ENCODE data around the gene GNAL.

GNAL gene

DNA sequence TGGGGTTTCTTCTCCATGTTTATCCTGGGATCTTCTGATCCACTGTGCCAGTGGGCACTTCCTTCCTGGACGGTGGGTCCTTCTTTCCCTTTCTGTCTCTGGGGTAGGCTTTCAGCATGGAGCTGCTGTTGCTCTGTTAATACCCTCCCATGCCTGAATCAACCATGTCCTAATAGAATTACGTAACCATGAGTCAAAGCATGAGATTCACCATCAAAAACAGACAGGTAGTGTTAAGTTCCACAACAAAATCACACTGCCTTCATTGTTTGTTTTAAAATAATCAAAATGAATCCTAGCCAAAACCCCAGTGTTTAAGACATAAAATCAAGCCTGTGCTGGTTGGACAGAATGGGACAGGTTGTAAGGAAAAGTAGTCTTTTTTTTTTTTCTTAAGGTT is 37.5 kb downstream of the GNAL start:
- no peak for DNase-seq (ENCODE audit: low spot score)

DNA sequence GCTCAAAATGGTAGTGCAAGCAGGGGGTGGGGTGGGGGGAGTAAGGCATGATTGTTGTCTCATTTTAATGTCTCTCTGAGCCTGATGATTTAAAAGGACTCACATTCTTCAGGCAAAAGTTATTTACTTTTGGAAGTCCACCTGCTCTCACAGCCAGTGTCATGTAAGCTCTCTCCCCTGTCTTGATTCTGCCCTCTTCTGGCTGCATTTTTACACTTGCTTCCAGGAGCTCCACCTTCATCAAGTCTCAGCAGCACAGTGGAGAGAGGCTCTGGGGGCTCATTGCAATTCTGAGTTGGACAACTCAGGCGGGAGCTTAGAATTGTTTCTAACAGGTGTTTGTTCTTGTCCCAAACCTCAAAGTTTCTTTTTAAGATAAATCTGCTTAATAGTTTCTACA is 39.2 kb downstream of the GNAL start:
- DNase-seq (ENCODE audit: low spot score), result peak; percentile 66

DNA sequence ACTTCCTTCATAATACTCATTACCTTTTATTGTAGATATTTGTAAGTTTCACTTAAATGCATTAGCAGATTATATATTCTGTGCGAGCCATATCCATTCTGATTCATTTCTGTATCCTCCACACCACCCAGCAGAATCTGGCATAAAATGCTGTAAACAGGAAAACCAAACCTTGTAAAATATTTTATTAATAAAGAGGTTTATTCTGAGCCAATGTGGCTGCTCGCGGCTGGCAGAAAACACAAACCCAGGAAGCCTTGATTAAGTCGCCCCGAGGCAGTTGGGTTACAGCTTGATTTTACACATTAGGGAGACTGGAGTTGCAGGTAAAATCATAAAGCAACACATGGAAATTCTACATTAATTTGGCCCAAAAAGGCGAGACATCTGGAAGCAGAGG is 40.5 kb downstream of the GNAL start:
- DNase-seq (ENCODE audit: low spot score), result no peak

DNA sequence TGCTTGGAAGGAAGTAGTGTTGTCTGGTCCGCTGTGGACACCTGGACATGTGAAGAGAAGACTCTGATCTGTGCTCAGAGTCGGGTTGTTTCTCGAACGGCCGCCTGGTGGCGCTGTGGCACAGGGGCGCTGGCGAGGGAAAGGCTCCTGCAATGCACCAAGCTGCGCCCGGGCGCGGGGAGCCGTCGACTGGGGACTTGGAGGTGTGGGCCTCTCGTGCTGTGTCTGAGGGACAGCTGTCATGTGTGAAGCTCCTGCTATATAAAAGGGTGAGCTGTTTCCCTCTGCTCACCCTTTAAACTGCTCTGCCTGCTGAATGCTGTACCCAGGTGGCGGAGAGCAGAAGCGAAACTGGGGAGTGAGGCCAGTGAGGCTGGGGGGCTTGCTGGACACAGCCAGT is 44.0 kb downstream of the GNAL start:
- peak; percentile 91 for DNase-seq (ENCODE audit: low spot score)

DNA sequence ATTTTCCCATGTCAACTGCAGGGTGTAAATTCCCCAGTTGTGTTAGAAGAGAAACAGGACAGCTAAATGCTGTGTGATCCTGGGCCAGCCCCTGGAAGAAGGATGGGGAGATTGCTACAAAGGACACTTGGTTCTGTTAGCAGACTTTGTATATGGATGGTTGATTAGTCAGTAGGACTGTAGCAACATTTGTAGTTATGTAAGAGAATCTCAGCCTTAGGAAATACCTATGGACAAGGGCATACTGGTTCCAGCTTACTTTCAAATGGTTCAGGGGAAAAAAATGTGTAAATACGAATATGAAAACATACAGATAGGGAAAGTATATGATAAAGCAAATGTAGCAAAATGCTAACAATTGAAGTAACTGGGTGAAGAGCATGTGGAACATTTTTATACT is 47.6 kb downstream of the GNAL start:
- DNase-seq (ENCODE audit: low spot score), result no peak

DNA sequence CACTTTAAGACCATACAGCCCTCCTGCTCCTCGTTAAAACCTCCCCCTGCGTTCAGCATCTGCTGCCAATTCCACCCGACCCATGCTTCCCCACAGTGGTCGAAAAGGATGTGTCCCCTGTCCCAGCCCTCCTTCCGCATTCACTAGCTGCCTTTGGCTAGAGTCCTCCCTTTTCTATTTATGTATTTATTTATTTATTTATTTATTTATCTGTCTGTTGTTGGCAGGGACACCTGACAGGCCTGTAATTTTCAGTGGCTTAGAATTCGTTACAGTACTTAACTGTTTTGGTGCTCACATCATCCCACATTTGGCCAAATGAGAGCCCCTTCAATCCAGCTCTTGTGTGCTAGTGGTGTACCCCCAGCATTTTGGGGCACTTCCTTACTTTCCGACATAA is 50.8 kb downstream of the GNAL start:
- DNase-seq (ENCODE audit: low spot score), result no peak

DNA sequence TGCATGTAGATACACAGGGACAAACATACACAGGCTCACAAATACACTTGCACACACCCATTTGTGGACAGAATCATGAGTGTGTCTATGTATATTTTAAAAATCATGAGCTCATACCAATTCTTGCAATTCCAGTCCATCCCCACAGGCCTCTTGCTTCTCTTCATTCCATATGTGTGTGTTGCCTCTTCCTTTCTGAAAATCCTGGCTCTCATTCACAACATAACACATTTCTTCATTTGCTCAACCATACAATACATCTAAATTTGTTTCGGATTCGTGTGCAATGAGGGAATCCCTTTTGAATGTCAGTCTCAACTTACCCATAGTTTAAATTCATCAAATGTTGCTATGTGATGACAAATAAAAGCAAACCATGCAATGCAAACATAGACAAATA is 51.4 kb downstream of the GNAL start:
- DNase-seq (ENCODE audit: low spot score), result no peak

DNA sequence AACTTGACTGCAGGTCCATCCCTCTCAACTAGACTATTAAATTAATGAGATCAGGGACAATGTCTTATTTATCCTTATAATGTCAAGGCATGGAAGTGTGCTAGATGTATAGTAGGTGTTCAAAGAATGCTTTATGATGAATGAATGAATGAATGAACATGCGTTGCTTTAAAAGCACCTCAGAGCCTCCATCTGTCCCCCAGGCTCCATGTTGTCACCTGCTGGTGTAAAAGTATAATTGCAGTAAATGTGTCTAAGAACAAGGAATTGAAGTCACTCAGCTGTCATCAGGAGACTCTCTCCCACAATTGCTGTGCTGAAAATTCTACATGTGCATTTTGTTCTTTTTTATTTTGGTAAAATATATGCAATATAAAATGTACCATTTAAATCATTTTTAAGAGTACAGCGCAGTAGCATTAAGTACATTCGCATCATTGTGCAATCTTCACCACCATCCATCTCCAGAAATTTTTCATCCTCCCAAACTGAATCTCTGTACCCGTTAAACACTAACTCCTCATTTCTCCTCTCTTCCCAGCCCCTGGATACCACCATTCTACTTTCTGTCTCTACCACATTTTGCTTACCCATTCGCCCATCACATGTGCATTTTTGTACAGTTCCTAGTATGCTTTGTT is 52.6 kb downstream of the GNAL start:
- peak; percentile 94 for DNase-seq (ENCODE audit: low spot score)

DNA sequence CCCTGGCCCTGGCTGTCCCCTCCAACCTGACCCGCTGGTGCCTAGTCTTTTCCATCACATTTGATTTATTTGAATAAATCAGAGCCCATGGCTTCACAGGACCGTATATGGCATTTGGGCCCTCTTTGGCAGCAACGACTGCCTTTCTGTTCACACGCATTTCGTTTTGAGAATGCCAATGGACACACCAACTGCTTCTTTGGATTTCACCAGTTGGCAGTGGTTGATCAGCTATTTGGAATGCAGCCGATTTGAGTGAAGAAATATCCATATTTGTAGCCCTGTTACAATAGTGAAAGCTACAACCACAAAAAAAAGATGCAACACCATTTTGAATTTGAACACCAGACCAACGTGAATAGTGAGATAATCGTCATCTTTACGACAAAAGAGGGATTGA is 56.5 kb downstream of the GNAL start:
- DNase-seq (ENCODE audit: low spot score), result no peak

DNA sequence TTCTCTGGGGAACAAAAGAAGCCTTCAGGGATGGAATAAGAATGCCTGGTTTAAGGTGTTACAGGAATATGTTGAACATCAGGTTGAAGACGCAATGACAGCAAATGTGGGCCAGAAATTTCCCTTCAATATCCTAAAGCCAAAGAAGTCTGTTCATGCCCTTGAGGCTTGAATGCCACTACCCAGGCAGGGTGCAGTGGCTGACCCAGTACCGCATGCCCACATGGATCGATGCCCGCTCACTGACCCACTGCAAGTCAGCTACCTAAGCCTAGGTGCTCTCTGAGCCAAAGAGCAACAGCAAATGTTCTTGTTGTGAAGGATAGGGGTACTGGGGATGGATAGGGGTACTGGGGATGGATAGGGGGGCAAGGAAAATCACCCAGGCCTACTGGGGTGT is 58.2 kb downstream of the GNAL start:
- no peak for DNase-seq (ENCODE audit: low spot score)

DNA sequence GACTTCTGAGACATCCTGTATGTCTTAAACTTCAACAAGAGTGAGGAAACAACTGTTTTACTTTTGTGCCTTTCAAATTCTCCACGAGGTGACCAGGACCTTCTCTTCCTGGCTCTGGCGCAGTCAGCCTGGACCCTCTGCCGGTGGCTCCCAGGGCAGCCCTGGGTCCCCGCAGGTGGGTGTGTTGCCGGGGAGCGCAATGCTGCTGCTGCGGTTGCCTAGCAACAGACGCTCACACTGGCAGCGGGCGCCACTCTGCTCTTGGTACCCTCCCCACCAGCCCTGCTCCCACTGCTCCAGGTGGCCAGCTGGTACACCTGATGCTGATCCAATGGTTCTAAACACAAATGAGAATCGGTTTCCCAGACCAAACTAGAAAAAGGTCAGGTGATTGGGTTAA is 58.7 kb downstream of the GNAL start:
- no peak for DNase-seq (ENCODE audit: low spot score)

DNA sequence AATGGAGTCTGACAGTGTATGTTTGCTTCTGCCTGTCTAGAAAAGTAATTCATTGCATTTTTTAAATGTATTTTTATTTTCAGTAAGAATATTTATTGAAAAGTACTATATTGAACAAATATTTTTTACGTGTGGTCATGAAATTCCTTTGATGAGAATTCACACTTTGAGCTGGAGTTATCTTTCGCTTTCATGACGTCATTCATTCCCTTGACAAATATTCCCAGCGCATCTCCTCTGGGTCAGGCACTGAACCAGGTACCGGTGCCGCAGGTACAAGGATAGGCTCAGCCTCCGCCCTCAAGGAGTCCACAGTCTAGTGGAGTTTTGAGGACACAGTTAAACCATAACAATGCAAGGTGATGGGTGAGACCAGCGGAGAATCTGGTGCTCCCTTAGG is 60.2 kb downstream of the GNAL start:
- no peak for DNase-seq (ENCODE audit: low spot score)

DNA sequence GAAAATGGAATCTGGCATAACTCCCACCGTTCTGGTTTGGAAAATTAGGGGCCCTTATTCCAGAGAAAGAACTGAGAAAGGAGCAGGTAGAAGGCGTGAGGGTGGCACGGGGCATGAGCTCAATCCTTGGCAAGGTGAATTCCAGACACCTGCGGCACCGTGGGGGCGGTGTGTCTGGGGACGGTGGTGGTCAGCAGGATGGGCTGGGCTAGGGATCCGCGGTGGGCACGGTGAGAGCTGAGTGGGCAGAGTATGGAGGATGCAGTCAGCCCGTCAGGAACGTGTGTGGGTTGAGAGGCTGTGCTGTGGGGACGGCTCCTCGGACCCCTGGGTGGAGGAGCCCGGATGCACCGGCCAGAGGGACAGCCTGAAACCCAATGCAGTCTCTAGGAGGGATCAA is 61.1 kb downstream of the GNAL start:
- no peak for DNase-seq (ENCODE audit: low spot score)

DNA sequence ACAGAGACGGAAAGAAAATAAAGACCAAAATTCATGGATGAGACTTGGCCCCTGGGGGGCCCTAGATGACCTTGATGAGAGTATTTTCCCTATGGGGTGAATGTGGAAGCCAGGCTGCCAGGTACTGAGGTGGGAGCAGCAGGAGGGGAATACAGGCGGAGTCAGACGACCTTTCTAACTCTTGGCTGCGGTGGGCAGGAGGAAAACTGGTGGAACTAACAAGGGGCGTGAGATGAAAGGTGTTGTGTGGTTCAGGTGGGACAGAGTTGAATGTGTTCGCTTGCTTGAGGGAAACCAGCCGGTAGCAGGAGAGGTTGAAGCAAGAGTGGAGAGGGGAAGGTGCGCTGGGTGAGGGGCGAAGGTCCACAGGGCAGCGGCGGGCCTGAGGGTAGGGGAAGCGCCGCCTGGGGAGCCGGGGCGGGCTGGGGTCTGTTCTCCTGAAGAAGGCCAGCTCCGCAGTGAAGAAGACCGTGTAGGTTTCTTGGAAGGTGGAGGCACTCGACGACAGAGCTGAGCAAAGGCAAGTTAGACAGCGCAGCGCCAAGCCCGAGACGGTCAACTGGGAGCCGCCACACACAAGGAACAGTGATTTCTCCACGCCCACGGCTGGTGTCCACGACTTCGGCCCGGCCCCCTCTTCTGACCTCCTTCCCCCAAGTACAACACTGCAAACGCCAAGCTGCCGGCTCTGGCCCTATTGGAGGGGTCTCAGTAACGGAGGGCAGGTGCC is 61.7 kb downstream of the GNAL start:
- DNase-seq (ENCODE audit: low spot score), result no peak

DNA sequence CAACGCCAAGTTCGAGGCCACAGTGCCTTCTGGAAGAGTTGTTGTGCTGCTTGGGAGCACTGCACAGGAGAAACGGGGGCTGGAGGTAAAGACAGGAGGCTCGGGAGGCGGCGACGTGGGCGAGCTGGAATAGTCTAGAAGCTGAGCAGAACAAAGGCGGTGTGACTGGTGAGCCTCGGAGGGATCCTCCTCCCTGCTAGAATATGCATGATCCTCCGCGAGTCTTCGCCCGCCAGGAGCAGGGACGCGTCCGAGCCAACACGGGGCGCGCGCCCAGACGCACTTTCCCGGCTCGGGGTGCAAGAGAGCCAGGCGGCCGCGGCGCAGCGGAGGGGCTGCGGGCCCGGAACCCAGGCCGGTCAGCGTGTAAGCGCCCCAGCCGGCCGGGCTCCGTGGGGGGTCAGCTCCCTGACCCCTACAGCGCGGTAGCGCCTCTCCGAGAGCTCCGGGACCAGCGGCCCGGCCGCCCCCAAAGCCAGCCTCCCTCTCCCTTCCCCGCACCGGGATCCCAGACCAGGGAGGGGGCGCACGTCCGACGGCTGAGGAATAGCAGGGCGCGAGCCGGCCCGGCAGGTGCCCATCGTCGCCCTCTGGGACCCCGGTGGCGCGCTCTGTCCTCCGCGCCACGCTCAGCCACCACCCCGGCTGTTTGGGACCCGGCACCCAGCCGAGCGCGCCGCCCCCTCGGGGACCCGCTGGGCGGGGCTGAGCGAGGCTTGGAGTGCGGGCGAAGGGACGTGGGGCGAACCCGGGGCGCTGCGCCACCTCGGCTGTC is 62.5 kb downstream of the GNAL start:
- DNase-seq (ENCODE audit: low spot score), result no peak

DNA sequence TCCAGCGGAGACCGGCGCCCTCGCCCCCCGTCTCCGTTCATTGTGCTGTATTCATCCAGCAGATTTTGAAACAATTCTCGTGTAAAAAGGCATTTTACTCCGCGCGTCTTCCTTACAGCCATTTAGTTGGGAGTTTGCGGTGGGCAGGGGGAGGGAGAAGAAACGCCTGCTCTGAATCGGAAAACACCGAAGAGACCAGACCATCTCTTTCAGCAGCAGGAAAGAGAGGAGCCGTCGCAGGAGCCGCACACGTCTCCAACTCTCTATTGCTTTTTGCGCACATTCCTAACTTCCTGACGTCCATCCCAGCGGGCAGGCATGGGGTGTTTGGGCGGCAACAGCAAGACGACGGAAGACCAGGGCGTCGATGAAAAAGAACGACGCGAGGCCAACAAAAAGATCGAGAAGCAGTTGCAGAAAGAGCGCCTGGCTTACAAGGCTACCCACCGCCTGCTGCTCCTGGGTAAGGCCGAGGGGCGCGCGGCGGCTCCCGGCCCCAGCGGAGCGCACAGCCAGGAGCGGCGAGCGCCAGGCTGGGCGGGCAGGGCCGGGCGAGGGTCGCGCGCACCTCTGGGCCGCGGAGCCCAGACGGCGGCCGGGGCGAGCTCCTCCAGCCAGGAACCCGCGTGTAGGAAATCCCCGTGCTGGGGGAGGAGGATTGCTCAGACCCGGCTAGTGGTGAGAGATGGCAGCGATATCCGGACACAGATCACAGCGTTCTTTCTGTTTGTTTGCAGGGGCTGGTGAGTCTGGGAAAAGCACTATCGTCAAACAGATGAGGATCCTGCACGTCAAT is 63.2 kb downstream of the GNAL start:
- peak; percentile 64 for DNase-seq (ENCODE audit: low spot score)

DNA sequence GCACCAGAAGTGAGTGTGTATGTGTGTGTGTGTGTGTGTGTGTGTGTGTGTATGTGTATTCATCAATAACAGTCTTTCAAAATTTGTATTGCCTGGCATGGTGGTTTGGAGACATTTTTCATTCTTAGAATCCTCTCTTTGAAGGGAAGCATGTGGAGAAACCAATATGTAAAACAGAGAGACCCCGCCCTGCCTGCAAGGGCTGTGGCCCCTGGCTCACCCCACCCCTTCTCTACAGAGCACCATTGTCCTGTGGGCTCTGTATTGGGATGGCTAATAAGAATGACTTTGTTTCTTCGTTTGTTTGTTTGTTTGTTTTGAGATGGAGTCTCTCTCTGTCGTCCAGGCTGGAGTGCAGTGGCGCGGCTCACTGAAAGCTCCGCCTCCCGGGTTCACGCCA is 65.9 kb downstream of the GNAL start:
- DNase-seq (ENCODE audit: low spot score), result no peak

DNA sequence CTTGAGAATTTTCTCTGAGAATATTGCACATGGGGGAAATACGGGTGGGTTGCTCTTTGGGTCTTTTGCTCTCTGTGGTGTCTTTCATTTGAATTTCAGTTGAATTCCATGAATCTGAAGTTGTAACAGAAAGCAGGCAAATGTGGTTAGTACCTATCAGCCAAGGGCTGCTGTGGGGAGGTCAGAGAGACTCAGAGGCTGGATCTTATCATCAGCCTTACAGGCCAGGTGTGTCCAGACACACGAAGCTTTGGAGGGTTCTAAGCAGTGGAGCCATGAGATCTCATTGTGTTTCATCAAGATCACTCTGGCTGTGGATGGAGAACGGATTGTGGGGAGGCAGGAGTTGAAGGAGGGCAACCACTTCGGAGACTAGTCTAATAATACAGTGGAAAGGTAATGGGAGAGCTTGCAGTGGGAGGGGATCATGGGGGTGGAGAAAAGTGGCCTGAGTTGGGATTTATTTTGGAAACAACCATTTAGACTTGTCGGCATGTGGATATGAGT is 68.1 kb downstream of the GNAL start:
- DNase-seq (ENCODE audit: low spot score), result no peak

DNA sequence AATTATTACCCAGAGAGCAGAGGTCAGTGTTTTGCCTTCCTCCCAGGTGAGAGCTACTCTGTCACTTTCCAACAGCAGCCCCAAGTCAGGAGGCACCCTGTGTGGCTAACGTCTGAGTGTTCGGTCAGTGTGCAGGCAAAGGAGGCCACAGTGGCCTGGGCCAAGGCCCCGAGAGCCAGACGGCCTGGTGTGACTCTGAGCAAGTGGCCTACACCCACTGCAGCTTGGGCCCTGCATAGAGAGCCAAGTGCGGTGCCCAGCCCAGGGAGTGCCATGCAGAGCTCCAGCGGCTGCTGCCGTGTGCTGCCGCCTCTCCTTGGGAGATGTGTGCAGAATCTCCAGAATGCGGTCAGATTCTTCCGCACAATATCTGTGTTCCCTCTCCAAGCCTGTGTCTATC is 70.4 kb downstream of the GNAL start:
- DNase-seq (ENCODE audit: low spot score), result no peak

DNA sequence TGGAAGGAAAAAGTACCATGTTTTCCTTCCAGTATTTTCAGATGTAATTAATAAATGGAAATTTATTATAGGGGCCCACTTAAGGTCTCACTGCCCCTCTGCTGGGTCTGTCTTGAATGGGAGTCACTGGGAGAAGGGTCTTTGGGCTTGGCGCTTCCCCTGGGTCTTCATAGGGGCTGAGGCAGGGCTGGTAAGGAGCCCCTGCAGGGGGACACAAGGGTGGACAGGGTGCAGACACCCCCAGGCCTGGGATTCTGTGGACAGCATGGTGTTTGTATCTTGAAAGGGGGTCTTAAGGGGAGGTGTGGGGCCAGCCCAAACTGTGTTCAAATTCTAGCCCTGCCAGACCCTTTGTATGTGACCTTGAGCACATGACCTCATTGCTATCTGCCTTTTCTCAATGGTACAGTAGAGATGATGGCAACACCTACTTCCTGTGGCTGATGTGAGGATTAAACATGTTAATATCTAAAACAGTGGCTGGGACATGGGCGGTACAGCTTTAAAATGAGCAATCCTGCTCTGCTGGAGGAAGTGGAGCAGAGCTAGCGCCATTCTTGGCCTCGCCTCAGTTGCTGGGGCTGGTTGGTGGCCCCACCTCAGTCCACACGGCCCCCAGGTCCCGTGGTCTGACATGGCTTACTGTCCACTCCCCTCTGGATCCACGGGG is 71.6 kb downstream of the GNAL start:
- DNase-seq (ENCODE audit: low spot score), result no peak

DNA sequence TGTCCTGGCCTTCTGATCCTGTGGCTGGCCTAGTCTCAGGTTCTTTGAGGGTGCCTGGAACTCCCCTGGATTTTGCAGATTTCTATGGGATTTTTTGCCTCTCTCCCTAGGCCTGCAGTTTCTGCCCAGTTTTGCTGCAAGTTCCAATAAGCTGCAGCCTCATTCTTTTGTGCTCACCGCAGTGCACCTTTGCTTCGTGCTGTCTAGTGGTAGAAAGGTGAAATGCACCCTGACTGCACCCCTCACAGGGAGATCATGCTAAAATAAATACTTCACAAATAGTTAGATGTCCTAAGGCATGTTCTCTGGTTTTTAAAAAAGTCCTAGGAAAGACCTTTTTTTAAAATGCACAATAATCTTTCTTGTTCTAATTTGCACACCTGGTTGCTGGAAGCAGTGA is 72.5 kb downstream of the GNAL start:
- peak; percentile 78 for DNase-seq (ENCODE audit: low spot score)

DNA sequence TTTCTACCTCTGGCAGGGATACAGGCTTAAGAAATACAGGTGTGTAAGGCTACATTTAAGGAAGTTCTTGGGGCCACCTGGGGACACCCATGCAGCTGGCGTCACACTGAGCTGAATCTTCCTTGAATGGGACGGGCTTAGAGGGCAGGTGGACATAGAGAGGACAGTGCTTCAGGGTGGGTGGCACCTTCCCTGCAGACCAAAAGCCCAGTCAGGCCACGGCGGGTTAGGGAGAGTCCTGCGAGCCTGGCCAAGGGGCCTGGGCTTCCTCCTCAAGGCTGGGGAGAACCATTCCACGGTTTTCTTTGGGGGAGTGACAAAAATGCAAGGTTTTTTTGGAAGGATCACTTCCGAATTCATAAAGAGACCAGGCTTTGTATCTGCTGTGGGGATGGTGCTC is 73.4 kb downstream of the GNAL start:
- no peak for DNase-seq (ENCODE audit: low spot score)
